Upper lobe of left lung (tissue), 6 donors: ENCODE measurements around the gene HSPB6. TPM values are rescaled to one million over a fixed set of nuclear protein-coding genes. Genes with fewer than 3 reads are reported as not detected.

Source experiments
- ATAC-seq, 2 donors: fragments of 200-7000 bp; cut with Tn5 transposase; one replicate each; pipeline ENCODE4 v1.9.1; 2022; ENCODE audit warnings: mild to moderate bottlenecking in 2 of 2, moderate library complexity in 2 of 2; ENCODE audit not compliant: low FRiP score in 2 of 2
- DNase-seq, 2 donors: peaks; one replicate each; pipeline ENCODE4 v3.0.0-alpha.2; 2019 to 2020
- H3K27ac ChIP-seq, 4 donors: fragments of 200-600 bp; sonication (generic); one replicate each; pipeline ENCODE4 v1.5.1; 2016 to 2019
- H3K27me3 ChIP-seq, 4 donors: fragments of 200-600 bp; sonication (generic); one replicate each; pipeline ENCODE4 v1.5.1; 2017 to 2019
- H3K36me3 ChIP-seq, 4 donors: fragments of 200-600 bp; sonication (generic); one replicate each; pipeline ENCODE4 v1.5.1; 2016 to 2019
- H3K4me1 ChIP-seq, 4 donors: fragments of 200-600 bp; sonication (generic); one replicate each; pipeline ENCODE4 v1.5.1; 2018 to 2019
- H3K4me3 ChIP-seq, 4 donors: fragments of 200-600 bp; sonication (generic); one replicate each; pipeline ENCODE4 v1.5.1; 2017 to 2019; ENCODE audit warnings: mild to moderate bottlenecking in 2 of 4, moderate library complexity in 1 of 4
- H3K9me3 ChIP-seq, 4 donors: fragments of 200-600 bp; sonication (generic); one replicate each; pipeline ENCODE4 v1.5.1; 2018 to 2019
- EP300 ChIP-seq, 4 donors: sonication (generic); formaldehyde crosslinking; IDR thresholded peaks; one replicate each; pipeline ENCODE4 v1.5.1; 2017; ENCODE audit warnings: antibody characterized with exemption in 4 of 4, control low read depth in 2 of 4
- POLR2A ChIP-seq, 4 donors: fragments of 450-650 bp; IDR thresholded peaks; one replicate each; pipeline ENCODE4 v1.5.1; 2016 to 2017; ENCODE audit warnings: antibody characterized with exemption in 4 of 4, mild to moderate bottlenecking in 2 of 4
- POLR2AphosphoS5 ChIP-seq, 2 donors: sonication (generic); formaldehyde crosslinking; IDR thresholded peaks; one replicate each; pipeline ENCODE4 v1.5.1; 2017; ENCODE audit warnings: antibody characterized with exemption in 2 of 2
- WGBS, 2 donors: methylation state at CpG; one replicate each; pipeline ENCODE4 v1.1.5; 2017 to 2018; 5-methylcytosine and 5-hydroxymethylcytosine counted together
- total RNA-seq, 6 donors: library from RNA; depleted of rRNA in 4 of 6; stranded (reverse); fragments of >200 nt in 4 of 6; gene quantifications; one replicate each; pipeline versions ENCODE4 v1.1.0 to v1.2.1, GENCODE V29; 2016 to 2021
- TF ChIP-seq, protein P1 (sequence below), 6 experiments: fragments of 450-650 bp in 4 of 6; fragments of 200-600 bp in 2 of 6; sonication (generic) in 2 of 6; IDR thresholded peaks; one replicate each; pipeline ENCODE4 v1.5.1; 2016 to 2019; ENCODE audit warnings: antibody characterized with exemption in 6 of 6
- donor health status: DM: no; HTN: no; CAD: no; lungs with moderate emphysema.
- donor health status: DM: no; HTN: yes; CAD: no; lungs with severe emphysema.

HSPB6 gene
- total RNA-seq, 6 donors from 2014 or later, result 4.2 to 46.2 (median 18.4) TPM

DNA sequence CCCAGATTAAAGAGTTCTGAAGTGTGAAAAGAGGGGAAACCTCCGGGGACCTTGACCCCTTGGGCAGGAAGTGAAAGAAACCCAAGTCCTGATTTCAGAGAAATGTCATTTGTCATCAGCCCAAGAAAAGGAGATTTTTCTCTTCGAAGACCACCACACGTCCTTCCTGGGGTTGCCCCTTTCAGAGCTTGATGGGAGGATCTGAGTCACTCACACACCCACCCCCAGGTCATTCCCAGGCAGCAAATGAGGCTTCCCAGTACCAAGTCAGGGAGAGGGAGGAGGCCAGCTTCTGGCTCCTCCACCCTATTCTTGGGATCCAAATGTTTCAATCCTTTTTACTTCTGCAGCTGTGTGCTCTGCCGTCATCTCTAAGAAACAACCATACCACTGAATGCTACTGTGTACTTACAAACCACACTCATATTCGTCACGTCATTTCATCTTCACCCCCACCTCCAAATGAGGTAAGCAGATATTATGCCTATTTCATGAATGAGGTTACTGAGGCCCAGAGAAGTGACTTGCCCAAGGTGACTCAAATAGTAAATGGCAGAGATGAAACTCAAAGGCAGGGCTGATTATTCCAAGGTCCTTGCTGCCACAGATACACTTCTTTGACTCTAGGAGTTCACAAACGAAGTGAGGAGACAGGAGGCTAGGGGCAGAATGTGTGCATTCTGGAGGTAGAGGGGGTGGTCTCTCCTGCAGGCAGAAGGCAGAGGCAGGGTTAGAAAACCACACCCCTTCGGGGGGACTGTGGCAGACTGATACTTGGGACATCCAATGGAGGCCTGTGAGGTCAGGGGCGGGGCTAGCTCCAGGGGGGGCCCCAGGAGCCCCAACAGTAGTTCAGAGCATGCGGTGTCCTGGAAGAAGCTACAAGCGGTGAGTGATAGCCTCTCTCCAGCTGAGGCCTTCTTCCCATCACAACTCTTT, 44.0 kb downstream of the HSPB6 start:
- Histone ChIP-seq H3K4me1 (peaks cover 8 to 19% (median 14%) of the 10 kb centered on the region in 4 donors), H3K36me3 (no peaks in the 10 kb centered on the region), H3K4me3 (no peak overlapping the region), H3K27me3 (no peaks in the 10 kb centered on the region), H3K9me3 (no peaks in the 10 kb centered on the region), H3K27ac (no peak overlapping the region)
- no peak for ATAC-seq
- 57 to 83% methylated on average over 11 of the region's 11 CpGs for WGBS, 2 donors
- TF ChIP-seq POLR2AphosphoS5 (IDR thresholded peaks at IDR 0.05) (no peak), POLR2A (IDR thresholded peaks at IDR 0.05) (no peak), EP300 (IDR thresholded peaks at IDR 0.05) (no peak)
- TF ChIP-seq, protein P1, sequence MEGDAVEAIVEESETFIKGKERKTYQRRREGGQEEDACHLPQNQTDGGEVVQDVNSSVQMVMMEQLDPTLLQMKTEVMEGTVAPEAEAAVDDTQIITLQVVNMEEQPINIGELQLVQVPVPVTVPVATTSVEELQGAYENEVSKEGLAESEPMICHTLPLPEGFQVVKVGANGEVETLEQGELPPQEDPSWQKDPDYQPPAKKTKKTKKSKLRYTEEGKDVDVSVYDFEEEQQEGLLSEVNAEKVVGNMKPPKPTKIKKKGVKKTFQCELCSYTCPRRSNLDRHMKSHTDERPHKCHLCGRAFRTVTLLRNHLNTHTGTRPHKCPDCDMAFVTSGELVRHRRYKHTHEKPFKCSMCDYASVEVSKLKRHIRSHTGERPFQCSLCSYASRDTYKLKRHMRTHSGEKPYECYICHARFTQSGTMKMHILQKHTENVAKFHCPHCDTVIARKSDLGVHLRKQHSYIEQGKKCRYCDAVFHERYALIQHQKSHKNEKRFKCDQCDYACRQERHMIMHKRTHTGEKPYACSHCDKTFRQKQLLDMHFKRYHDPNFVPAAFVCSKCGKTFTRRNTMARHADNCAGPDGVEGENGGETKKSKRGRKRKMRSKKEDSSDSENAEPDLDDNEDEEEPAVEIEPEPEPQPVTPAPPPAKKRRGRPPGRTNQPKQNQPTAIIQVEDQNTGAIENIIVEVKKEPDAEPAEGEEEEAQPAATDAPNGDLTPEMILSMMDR (IDR thresholded peaks at IDR 0.05), result no peak
- DNase-seq, result no peak

- ATAC-seq, result no peak
- no peak for DNase-seq
- Histone ChIP-seq H3K36me3 (no peaks in the 10 kb centered on the region), H3K27me3 (no peaks in the 10 kb centered on the region), H3K9me3 (no peaks in the 10 kb centered on the region), H3K4me3 (no peak overlapping the region), H3K4me1 (peaks cover 7 to 11% (median 8%) of the 10 kb centered on the region in 4 donors), H3K27ac (no peak overlapping the region)
- TF ChIP-seq EP300 (IDR thresholded peaks at IDR 0.05), result no peak
- TF ChIP-seq POLR2A (IDR thresholded peaks at IDR 0.05), result no peak
- TF ChIP-seq, protein P1 (IDR thresholded peaks at IDR 0.05), result no peak
- TF ChIP-seq POLR2AphosphoS5 (IDR thresholded peaks at IDR 0.05), result no peak
- WGBS, 2 donors, result 64 to 66% methylated on average over 12 to 13 of the region's 13 CpGs
Observed at GRCh38 chr19:35710784-35711723, 45.8 kb downstream of the HSPB6 start.

DNA sequence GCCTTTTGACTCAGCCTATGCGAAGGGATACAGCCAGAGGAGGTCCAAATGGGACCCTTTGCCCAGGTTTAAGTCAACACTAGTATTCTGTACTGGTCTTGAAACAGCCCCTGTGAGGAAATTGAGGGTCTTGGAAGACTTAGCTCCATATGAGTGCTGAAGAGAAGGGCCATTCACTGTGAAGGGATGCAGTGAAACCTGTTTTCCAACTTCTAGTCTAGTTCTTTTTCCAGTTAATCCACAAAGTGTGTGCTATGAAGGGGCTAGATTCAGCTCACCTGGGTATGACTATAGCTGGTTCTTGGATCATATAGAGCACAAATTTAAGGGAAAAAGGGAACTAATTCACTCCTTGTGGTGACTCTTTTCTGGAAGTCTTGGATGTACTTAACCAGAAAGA, 48.4 kb downstream of the HSPB6 start:
- peaks cover 0 to under 1% (median 0%) of the 10 kb centered on the region in 4 donors for H3K4me1 ChIP-seq
- no peak overlapping the region for H3K4me3 ChIP-seq
- 56% methylated on average over 1 of the region's 1 CpG; no CpG with 5 or more reads in 1 of the 2 donors for WGBS, 2 donors
- no peaks in the 10 kb centered on the region for H3K9me3 ChIP-seq
- ATAC-seq, result no peak
- H3K27ac ChIP-seq, result no peak overlapping the region
- H3K27me3 ChIP-seq, result no peaks in the 10 kb centered on the region
- no peaks in the 10 kb centered on the region for H3K36me3 ChIP-seq
- TF ChIP-seq EP300 (IDR thresholded peaks at IDR 0.05) (no peak), POLR2AphosphoS5 (IDR thresholded peaks at IDR 0.05) (no peak), POLR2A (IDR thresholded peaks at IDR 0.05) (no peak)
- TF ChIP-seq, protein P1 (IDR thresholded peaks at IDR 0.05), result no peak
- no peak for DNase-seq

Other genes with a start within 250 kb of the HSPB6 start
- 100 to 1,000 TPM in 3 of 6 donors, 10 to 100 TPM in 3; 64.9 to 127 (median 101) TPM for gene DMKN, start 243.4 kb downstream of the HSPB6 start, total RNA-seq
- not detected for gene SBSN, start 228.7 kb downstream of the HSPB6 start, total RNA-seq
- not detected for gene GAPDHS, start 223.6 kb downstream of the HSPB6 start, total RNA-seq
- 10 to 100 TPM; 25.1 to 94.2 (median 71.2) TPM for gene TMEM147, start 211.4 kb downstream of the HSPB6 start, total RNA-seq
- not detected for gene ATP4A, start 193.4 kb downstream of the HSPB6 start, total RNA-seq
- gene PMIS2, start 170.9 kb downstream of the HSPB6 start, total RNA-seq, result not detected
- 10 to 100 TPM in 4 of 6 donors, 1 to 10 TPM in 2; 5.6 to 32.5 (median 11.3) TPM for gene HAUS5, start 144.3 kb downstream of the HSPB6 start, total RNA-seq
- 10 to 100 TPM; 37.7 to 80.3 (median 71.3) TPM for gene RBM42, start 128.0 kb downstream of the HSPB6 start, total RNA-seq
- gene ETV2, start 115.3 kb downstream of the HSPB6 start, total RNA-seq, result 1 to 10 TPM in 3 of 6 donors, under 1 TPM in 1, not detected in 2; 0.83 to 8.0 (median 1.8) TPM
- 100 to 1,000 TPM in 5 of 6 donors, 10 to 100 TPM in 1; 90.1 to 290 (median 235) TPM for gene COX6B1, start 108.7 kb downstream of the HSPB6 start, total RNA-seq
- not detected for gene UPK1A, start 90.5 kb downstream of the HSPB6 start, total RNA-seq
- gene ZBTB32, start 52.5 kb downstream of the HSPB6 start, total RNA-seq, result under 1 TPM in 3 of 6 donors, not detected in 3; 0.20 to 0.55 (median 0.30) TPM
- 10 to 100 TPM; 23.3 to 70.2 (median 37.3) TPM for gene KMT2B, start 39.0 kb downstream of the HSPB6 start, total RNA-seq
- gene IGFLR1, start 14.6 kb downstream of the HSPB6 start, total RNA-seq, result 10 to 100 TPM in 5 of 6 donors, 1 to 10 TPM in 1; 6.4 to 28.4 (median 18.8) TPM
- gene U2AF1L4, start 11.6 kb downstream of the HSPB6 start, total RNA-seq, result 100 to 1,000 TPM in 1 of 6 donors, 10 to 100 TPM in 4, 1 to 10 TPM in 1; 8.5 to 157 (median 22.0) TPM
- gene PSENEN, start 11.4 kb downstream of the HSPB6 start, total RNA-seq, result 10 to 100 TPM; 43.4 to 60.9 (median 54.5) TPM
- 10 to 100 TPM in 3 of 6 donors, 1 to 10 TPM in 3; 4.0 to 16.9 (median 10.9) TPM for gene LIN37, start 8.5 kb downstream of the HSPB6 start, total RNA-seq
- 10 to 100 TPM; 13.8 to 32.5 (median 19.5) TPM for gene PROSER3, start 1.1 kb upstream of the HSPB6 start, total RNA-seq
- 100 to 1,000 TPM in 1 of 6 donors, 10 to 100 TPM in 3, 1 to 10 TPM in 2; 5.9 to 109 (median 14.5) TPM for gene ARHGAP33, start 18.5 kb upstream of the HSPB6 start, total RNA-seq
- not detected for gene PRODH2, start 55.8 kb upstream of the HSPB6 start, total RNA-seq
- not detected for gene NPHS1, start 95.5 kb upstream of the HSPB6 start, total RNA-seq
- under 1 TPM in 1 of 6 donors, not detected in 5; 0.07 TPM for gene KIRREL2, start 99.9 kb upstream of the HSPB6 start, total RNA-seq
- 10 to 100 TPM in 1 of 6 donors, 1 to 10 TPM in 4, not detected in 1; 1.5 to 22.8 (median 5.2) TPM for gene APLP1, start 111.5 kb upstream of the HSPB6 start, total RNA-seq
- 10 to 100 TPM in 5 of 6 donors, 1 to 10 TPM in 1; 8.8 to 65.0 (median 23.6) TPM for gene NFKBID, start 143.5 kb upstream of the HSPB6 start, total RNA-seq
- 10 to 100 TPM in 5 of 6 donors, not detected in 1; 10.2 to 40.8 (median 19.9) TPM for gene HCST, start 145.5 kb upstream of the HSPB6 start, total RNA-seq
- gene TYROBP, start 151.3 kb upstream of the HSPB6 start, total RNA-seq, result 100 to 1,000 TPM; 131 to 532 (median 345) TPM
- 10 to 100 TPM in 4 of 6 donors, 1 to 10 TPM in 2; 6.3 to 17.2 (median 11.8) TPM for gene LRFN3, start 179.3 kb upstream of the HSPB6 start, total RNA-seq
- gene SDHAF1, start 238.2 kb upstream of the HSPB6 start, total RNA-seq, result 10 to 100 TPM; 13.6 to 41.2 (median 28.9) TPM